ENCODE results near the gene ZBTB20.

- TF ChIP-seq CTCF (IDR thresholded peaks at IDR 0.05): no peak
- no peak for TF ChIP-seq EZH2 (IDR thresholded peaks at IDR 0.05; ENCODE audit: borderline replicate concordance, insufficient read depth, low read depth, low read length, poor library complexity, severe bottlenecking)
These were observed 694.8 kb downstream of the ZBTB20 start for GRCh38 chr3:114452256-114452655.

Data from B cell (primary cell).